PC-3 (cell line): ENCODE results near the gene PRM2. TPM values are rescaled to one million over a fixed set of nuclear protein-coding genes. Genes with fewer than 3 reads are reported as not detected.

ENCODE experiments used
- ATAC-seq: fragments of 200-7000 bp; cut with Tn5 transposase; 2 replicates; pipeline ENCODE4 v1.9.1; 2020; ENCODE audit warnings: mild to moderate bottlenecking, moderate library complexity
- BruUV-seq: library from RNA; stranded (reverse); fragments of 400-500 nt; replicated peaks from 2 replicates; lab custom pipeline; 2021; lab: Mats Ljungman, UMichigan
- CTCF ChIA-PET: fragments of 300-600 bp; sonication (Branson Sonifier 250); formaldehyde crosslinking; loops from one replicate; lab custom pipeline; 2022; ENCODE audit warnings: antibody characterized with exemption; lab: Charles Lee
- POLR2A ChIA-PET: fragments of 300-600 bp; sonication (Branson Sonifier 250); formaldehyde crosslinking; loops from one replicate; lab custom pipeline; 2022; ENCODE audit warnings: antibody characterized with exemption; ENCODE audit not compliant: unreplicated experiment; lab: Charles Lee
- DNase-seq: peaks from one replicate; pipeline ENCODE4 v3.0.0-alpha.2; 2015
- H2AFZ ChIP-seq: fragments of 300-600 bp; sonication (generic); 2 replicates; pipeline ENCODE4 v1.6.0; 2016; ENCODE audit warnings: antibody characterized with exemption, low read length
- H3F3A ChIP-seq: fragments of 300-600 bp; sonication (generic); one replicate; pipeline ENCODE4 v1.6.0; 2017; ENCODE audit warnings: antibody characterized with exemption, low read length, control low read depth, mild to moderate bottlenecking; ENCODE audit not compliant: unreplicated experiment
- H3K27ac ChIP-seq: fragments of 300-600 bp; sonication (generic); 2 replicates; pipeline ENCODE4 v1.5.1; 2016; ENCODE audit warnings: mild to moderate bottlenecking, low read length
- H3K27me3 ChIP-seq: fragments of 300-600 bp; sonication (generic); 2 replicates; pipeline ENCODE4 v1.6.1; 2016; ENCODE audit warnings: low read length, mixed read lengths
- H3K36me3 ChIP-seq: fragments of 300-600 bp; sonication (generic); 2 replicates; pipeline ENCODE4 v1.6.1; 2016; ENCODE audit warnings: low read depth, mixed run types, low read length, mixed read lengths
- H3K4me1 ChIP-seq: fragments of 300-600 bp; sonication (generic); 2 replicates; pipeline ENCODE4 v1.5.1; 2016; ENCODE audit warnings: low read length; ENCODE audit not compliant: insufficient read depth
- H3K4me2 ChIP-seq: fragments of 300-600 bp; sonication (generic); 2 replicates; pipeline ENCODE4 v1.6.0; 2016; ENCODE audit warnings: low read length
- H3K4me3 ChIP-seq: fragments of 300-600 bp; sonication (generic); 2 replicates; pipeline ENCODE4 v1.5.1; 2016; ENCODE audit warnings: mild to moderate bottlenecking, low read length, mixed read lengths
- H3K79me2 ChIP-seq: fragments of 300-600 bp; sonication (generic); 2 replicates; pipeline ENCODE4 v1.6.1; 2017; ENCODE audit warnings: low read length, mixed read lengths
- H3K9ac ChIP-seq: fragments of 300-600 bp; sonication (generic); 2 replicates; pipeline ENCODE4 v1.6.0; 2016; ENCODE audit warnings: mild to moderate bottlenecking, low read length
- H3K9me2 ChIP-seq: fragments of 300-600 bp; sonication (generic); replicated peaks from 2 replicates; pipeline ENCODE4 v1.6.1; 2016; ENCODE audit warnings: mixed run types, low read length, mixed read lengths
- H3K9me3 ChIP-seq: fragments of 300-600 bp; sonication (generic); 2 replicates; pipeline ENCODE4 v1.6.1; 2016; ENCODE audit warnings: low read length, mixed read lengths
- H4K20me1 ChIP-seq: fragments of 300-600 bp; sonication (generic); 2 replicates; pipeline ENCODE4 v1.6.1; 2016; ENCODE audit warnings: low read length, mixed read lengths
- CTCF ChIP-seq: fragments of 300-600 bp; sonication (generic); conservative IDR thresholded peaks from 2 replicates; pipeline ENCODE4 v1.5.1; 2017; ENCODE audit warnings: antibody characterized with exemption, low read depth, mild to moderate bottlenecking, low read length
- EZH2 ChIP-seq: fragments of 300-600 bp; sonication (generic); IDR thresholded peaks from one replicate; pipeline ENCODE4 v1.6.1; 2017; ENCODE audit warnings: antibody characterized with exemption, mild to moderate bottlenecking, low read length; ENCODE audit not compliant: unreplicated experiment
- EZH2phosphoT487 ChIP-seq: fragments of 300-600 bp; sonication (generic); IDR thresholded peaks from 2 replicates; pipeline ENCODE4 v1.6.1; 2018; ENCODE audit warnings: mild to moderate bottlenecking, antibody characterized with exemption, low read length, borderline replicate concordance
- intact Hi-C: fragments of 100-400 bp; cut with micrococcal nuclease; formaldehyde crosslinking; loops from 2 replicates; pipeline ENCODE4 v1.9.0; 2023
- total RNA-seq: library from RNA; depleted of rRNA; stranded (reverse); fragments of >200 nt; gene quantifications from 2 replicates; pipeline ENCODE4 v1.2.3, GENCODE V29; 2014

Gene PRM2
- total RNA-seq, 1 experiment from 2014 or later = not detected

DNA sequence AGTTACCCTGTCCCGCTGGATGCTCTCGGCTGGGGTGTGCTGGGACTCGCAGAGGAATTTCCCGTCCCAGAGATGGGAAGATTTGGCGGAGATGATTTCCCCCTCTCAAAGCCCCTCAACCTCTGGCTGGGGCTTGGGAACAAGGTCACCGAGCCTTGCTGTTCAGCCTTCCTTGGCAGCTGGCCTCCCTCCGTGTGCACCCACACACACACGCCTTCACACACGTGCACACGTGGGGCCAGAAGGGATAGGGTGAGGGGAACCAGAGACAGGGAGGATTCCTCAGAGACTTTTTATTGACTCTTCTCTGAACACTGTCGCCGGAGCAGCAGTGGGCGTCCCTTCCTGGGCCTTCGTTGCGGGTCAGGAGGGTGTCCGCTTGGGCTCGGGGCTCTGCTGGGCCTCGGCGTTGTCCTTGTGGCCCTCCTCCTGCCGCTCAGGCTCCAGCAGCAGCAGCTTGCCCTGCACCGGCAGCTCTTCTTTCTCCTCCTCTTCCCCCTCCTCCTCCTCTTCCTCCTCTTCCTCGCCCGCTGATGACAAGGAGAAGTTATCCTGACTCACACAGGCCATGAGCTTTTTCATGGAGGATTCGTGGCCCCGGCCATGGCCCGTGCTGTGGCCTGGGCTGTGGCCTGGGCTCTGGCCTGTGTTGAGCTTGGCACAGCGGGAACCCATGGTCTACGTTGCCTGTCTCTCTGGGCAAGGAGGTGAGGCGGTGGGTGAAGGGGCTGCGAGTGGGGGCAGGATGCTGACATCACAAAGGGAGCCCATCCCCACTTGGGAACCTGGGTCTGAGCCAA lies 3.2 kb downstream of the PRM2 start, which contains the start of gene PRM3:
TSS of gene PRM3 (minus strand) at position 709 of the 800 bp plus-strand sequence. CDS start at position 675, 34 bp downstream.
- Histone ChIP-seq H3K9me3 (no peaks in the 10 kb centered on the region), H3K4me2 (no peak within 1 kb of the TSS), H3K79me2 (no peaks in the 10 kb centered on the region), H4K20me1 (no peaks in the 10 kb centered on the region), H3K27ac (no peak within 1 kb of the TSS), H3K4me3 (no peak within 1 kb of the TSS), H3K9me2 (no peaks in the 10 kb centered on the region), H3K4me1 (no peaks in the 10 kb centered on the region), H3K36me3 (no peaks in the 10 kb centered on the region), H3K27me3 (no peaks in the 10 kb centered on the region), H2AFZ (no peak within 1 kb of the TSS), H3F3A (no peaks in the 10 kb centered on the region), H3K9ac (no peak within 1 kb of the TSS)
- DNase-seq = no peak
- TF ChIP-seq EZH2phosphoT487 = no peak
- TF ChIP-seq CTCF = no peak
- no peak for TF ChIP-seq EZH2
- ChIA-PET POLR2A (no interaction called here), CTCF (no interaction called here)
- no peak for ATAC-seq
- no TSS peak for BruUV-seq
- intact Hi-C loops = no loop called here

DNA sequence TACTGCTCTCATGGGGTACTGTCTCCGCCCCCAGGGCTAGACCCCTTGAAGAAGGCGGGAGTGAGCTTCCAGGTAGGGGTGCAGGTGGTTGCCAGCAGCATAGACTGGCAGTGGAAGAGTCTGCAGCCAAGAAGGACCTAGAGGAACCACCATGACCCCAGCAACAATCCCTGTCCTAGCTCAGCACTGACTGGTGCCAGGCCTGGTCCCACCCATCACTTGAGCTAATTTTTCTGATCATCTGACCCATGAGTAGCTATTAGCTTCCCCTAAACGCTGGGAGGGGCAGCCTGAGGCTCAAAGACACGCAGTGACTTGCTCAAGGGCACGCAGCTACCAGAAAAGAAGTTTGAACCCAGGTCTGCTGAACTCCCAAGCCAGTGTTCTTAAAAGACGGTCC lies 3.8 kb downstream of the PRM2 start:
- Histone ChIP-seq H3K27me3 (no peaks in the 10 kb centered on the region), H3K9ac (no peak overlapping the region), H2AFZ (no peak overlapping the region), H3K9me3 (no peaks in the 10 kb centered on the region), H3K4me3 (no peak overlapping the region), H3K9me2 (no peaks in the 10 kb centered on the region), H3K27ac (no peak overlapping the region), H4K20me1 (no peaks in the 10 kb centered on the region), H3K79me2 (no peaks in the 10 kb centered on the region), H3K36me3 (no peaks in the 10 kb centered on the region), H3K4me1 (no peaks in the 10 kb centered on the region), H3K4me2 (no peak overlapping the region), H3F3A (no peaks in the 10 kb centered on the region)
- ChIA-PET CTCF (no interaction called here), POLR2A (no interaction called here)
- DNase-seq (no peak), ATAC-seq (no peak)
- intact Hi-C loops = no loop called here
- TF ChIP-seq CTCF (no peak), EZH2 (no peak), EZH2phosphoT487 (no peak)
- BruUV-seq = no TSS peak

GRCh38 chr16:11271610-11272009 lies 4.7 kb downstream of the PRM2 start:
- ATAC-seq (no peak), DNase-seq (no peak)
- no TSS peak for BruUV-seq
- Histone ChIP-seq H3K36me3 (no peaks in the 10 kb centered on the region), H2AFZ (no peak overlapping the region), H3K9me2 (no peaks in the 10 kb centered on the region), H3K9me3 (no peaks in the 10 kb centered on the region), H4K20me1 (no peaks in the 10 kb centered on the region), H3K79me2 (no peaks in the 10 kb centered on the region), H3K4me2 (no peak overlapping the region), H3K4me3 (no peak overlapping the region), H3K9ac (no peak overlapping the region), H3K27me3 (no peaks in the 10 kb centered on the region), H3K27ac (no peak overlapping the region), H3F3A (no peaks in the 10 kb centered on the region), H3K4me1 (no peaks in the 10 kb centered on the region)
- CTCF ChIA-PET = no interaction called here
- intact Hi-C loops = no loop called here
- no peak for TF ChIP-seq CTCF
- TF ChIP-seq EZH2phosphoT487 = no peak
- no peak for TF ChIP-seq EZH2
- POLR2A ChIA-PET = no interaction called here
